Activated CD8-positive, alpha-beta memory T cell treated with anti-CD3 and anti-CD28 coated beads, Interleukin-2, amount 10 ng/mL, durations not matched to agents 7 days and 5 days (primary cell): ENCODE data around the gene PCBP2. TPM values are rescaled to one million over a fixed set of nuclear protein-coding genes. Genes with fewer than 3 reads are reported as not detected.
A peak's percentile ranks its signal among the peaks of the same experiment; 100 is the strongest.
"Not testable (repeated sequence)": the region's sequence is repeated elsewhere in the genome, so short reads cannot be mapped to it uniquely, and the experiment has no call there.

ENCODE experiments used
- ATAC-seq: fragments of 150-1000 bp; cut with Tn5 transposase; one replicate; pipeline ENCODE4 v1.10.0; 2021; ENCODE audit warnings: moderate library complexity
- CTCF ChIA-PET: fragments of 350-600 bp; sonication (Branson Sonifier 250); formaldehyde crosslinking; loops from one replicate; lab custom pipeline; 2021; ENCODE audit warnings: antibody characterized with exemption; lab: Charles Lee
- DNase-seq: peaks from one replicate; pipeline ENCODE4 v3.0.0-alpha.2; 2020
- H3K27ac Mint-ChIP-seq: one replicate; pipeline ENCODE4 v1.8.0; 2021; ENCODE audit warnings: mild to moderate bottlenecking, mixed read lengths
- H3K27me3 Mint-ChIP-seq: one replicate; pipeline ENCODE4 v1.8.0; 2021; ENCODE audit warnings: mixed read lengths
- H3K36me3 Mint-ChIP-seq: one replicate; pipeline ENCODE4 v1.8.0; 2021; ENCODE audit warnings: mild to moderate bottlenecking, mixed read lengths
- H3K4me1 Mint-ChIP-seq: one replicate; pipeline ENCODE4 v1.8.0; 2021; ENCODE audit warnings: mixed read lengths
- H3K4me3 Mint-ChIP-seq: one replicate; pipeline ENCODE4 v1.8.0; 2021; ENCODE audit warnings: mild to moderate bottlenecking, moderate library complexity, mixed read lengths
- H3K9me3 Mint-ChIP-seq: one replicate; pipeline ENCODE4 v1.8.0; 2022; ENCODE audit warnings: low read depth, mixed read lengths
- total RNA-seq, 2 experiments: library from RNA; stranded (reverse); gene quantifications; one replicate each; pipeline ENCODE4 v1.2.3, GENCODE V29; 2021

Gene PCBP2
- total RNA-seq, 2 experiments from 2014 or later: 721 to 867 TPM

DNA sequence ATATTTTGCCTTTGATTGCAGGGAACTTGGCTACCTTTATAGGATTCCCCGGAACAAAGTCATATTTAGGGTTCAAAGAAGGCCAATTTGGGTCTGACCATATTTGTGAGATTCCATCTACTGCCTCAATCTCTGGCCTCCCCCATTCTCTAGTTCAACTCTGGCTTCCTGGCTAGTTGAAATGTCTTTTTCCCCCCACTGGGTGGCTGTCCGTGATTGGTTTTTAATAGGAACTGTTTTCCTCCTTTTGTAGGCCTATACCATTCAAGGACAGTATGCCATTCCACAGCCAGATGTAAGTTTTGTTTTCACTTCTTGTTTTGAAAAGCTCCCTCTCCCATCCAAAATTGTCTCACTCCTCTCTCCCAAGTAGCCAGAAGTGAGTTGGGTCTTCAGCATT is 13.8 kb downstream of the PCBP2 start:
- H3K4me3 Mint-ChIP-seq: no peak overlapping the region
- peaks cover 33% of the 10 kb centered on the region for H3K4me1 Mint-ChIP-seq
- ATAC-seq: no peak
- no peak for DNase-seq
- CTCF ChIA-PET: no interaction called here
- H3K9me3 Mint-ChIP-seq: no peaks in the 10 kb centered on the region
- peaks cover 79% of the 10 kb centered on the region for H3K36me3 Mint-ChIP-seq
- no peaks in the 10 kb centered on the region for H3K27me3 Mint-ChIP-seq
- no peak overlapping the region for H3K27ac Mint-ChIP-seq

DNA sequence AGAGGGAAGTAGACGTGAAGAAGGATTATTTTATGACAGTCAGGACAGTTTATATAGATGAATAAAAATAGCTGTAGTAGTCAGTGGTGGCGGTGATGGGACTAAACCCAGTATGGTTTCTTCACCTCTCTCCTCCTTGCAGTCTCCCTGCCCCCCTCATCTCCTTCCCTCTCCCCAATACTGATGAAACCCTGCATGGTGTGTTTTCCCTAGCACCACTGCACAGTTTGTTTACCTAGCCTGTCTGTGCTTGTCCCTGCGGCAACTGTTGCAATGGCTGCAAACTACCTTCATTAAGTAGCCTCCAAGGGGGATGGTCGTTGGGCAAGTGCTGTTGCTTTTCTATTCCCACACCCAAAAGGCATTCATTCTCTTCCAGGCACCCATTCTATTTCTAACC is 14.7 kb downstream of the PCBP2 start:
- CTCF ChIA-PET: interaction anchor here (0.6 kb wide), 1 partner anchor 272 kb away, joined by 3 read pairs; no protein-coding TSS in a partner anchor

DNA sequence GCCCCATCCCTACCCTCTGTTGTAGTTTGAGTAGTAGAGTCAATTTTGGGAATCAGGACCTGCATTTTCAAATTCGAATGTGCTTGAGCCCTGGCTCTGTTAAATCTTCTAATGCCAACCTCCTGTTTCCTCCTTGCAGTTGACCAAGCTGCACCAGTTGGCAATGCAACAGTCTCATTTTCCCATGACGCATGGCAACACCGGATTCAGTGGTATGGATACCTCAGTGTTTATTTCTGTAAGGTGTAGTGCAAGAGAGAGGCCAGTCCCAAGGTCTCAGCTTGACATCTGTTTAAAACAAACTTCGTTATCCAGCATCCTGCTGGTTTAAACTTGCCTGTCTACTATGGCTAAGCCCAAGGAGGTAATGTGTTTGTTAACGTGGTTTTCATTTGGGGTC is 15.2 kb downstream of the PCBP2 start:
- H3K4me3 Mint-ChIP-seq: no peak overlapping the region
- peaks cover 79% of the 10 kb centered on the region for H3K36me3 Mint-ChIP-seq
- no peaks in the 10 kb centered on the region for H3K27me3 Mint-ChIP-seq
- CTCF ChIA-PET: no interaction called here
- DNase-seq (no peak), ATAC-seq (no peak)
- H3K27ac Mint-ChIP-seq: no peak overlapping the region
- H3K9me3 Mint-ChIP-seq: no peaks in the 10 kb centered on the region
- peaks cover 36% of the 10 kb centered on the region for H3K4me1 Mint-ChIP-seq

More for the DNA sequence above, 14.7 kb downstream of the PCBP2 start:
- ATAC-seq (no peak), DNase-seq (no peak)
- Mint-ChIP-seq H3K4me3 (no peak overlapping the region), H3K27me3 (no peaks in the 10 kb centered on the region), H3K9me3 (no peaks in the 10 kb centered on the region), H3K4me1 (peaks cover 31% of the 10 kb centered on the region), H3K36me3 (peaks cover 78% of the 10 kb centered on the region), H3K27ac (no peak overlapping the region)

DNA sequence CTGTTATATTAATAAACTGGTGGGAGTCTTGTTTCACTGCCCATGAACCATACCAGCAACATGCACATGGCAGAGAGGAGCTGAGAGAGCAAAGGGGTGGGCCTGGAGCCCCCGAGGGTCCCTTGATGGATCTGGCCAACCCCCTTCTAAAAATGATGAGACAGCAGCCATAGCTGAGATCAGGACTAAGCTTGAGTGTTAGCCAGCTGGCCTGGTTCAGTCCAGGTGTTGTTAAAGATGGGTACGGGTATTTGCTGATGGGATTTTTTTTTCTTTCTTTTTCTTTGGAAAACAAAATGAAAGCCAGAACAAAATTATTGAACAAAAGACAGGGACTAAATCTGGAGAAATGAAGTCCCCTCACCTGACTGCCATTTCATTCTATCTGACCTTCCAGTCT is 16.0 kb downstream of the PCBP2 start:
- peaks cover 77% of the 10 kb centered on the region for H3K36me3 Mint-ChIP-seq
- ATAC-seq: no peak
- no peak overlapping the region for H3K27ac Mint-ChIP-seq
- H3K4me1 Mint-ChIP-seq: peaks cover 38% of the 10 kb centered on the region
- CTCF ChIA-PET: interaction anchor here (1.4 kb wide), 1 partner anchor 41 kb away, joined by 3 read pairs; no protein-coding TSS in a partner anchor
- no peaks in the 10 kb centered on the region for H3K9me3 Mint-ChIP-seq
- no peak for DNase-seq
- H3K4me3 Mint-ChIP-seq: no peak overlapping the region
- no peaks in the 10 kb centered on the region for H3K27me3 Mint-ChIP-seq

DNA sequence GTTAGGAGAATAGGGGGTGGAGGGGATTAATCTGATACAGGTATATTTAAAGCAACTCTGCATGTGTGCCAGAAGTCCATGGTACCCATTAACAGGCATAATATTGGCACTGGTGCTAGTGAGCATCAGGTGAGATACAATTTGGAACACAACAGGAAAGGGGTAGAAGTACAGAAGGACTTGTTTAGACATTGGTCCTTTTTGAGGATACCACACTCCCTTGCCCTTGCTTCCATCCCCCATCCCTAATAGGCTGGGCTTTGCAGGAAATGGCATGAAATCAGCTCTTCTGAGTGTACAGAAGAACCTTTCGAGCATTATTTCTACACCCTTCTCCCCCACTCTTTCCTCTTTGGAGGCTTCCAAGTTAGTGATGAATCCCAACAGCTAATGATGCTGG is 16.4 kb downstream of the PCBP2 start:
- Mint-ChIP-seq H3K27ac (peak overlapping the region; percentile 43), H3K36me3 (peaks cover 73% of the 10 kb centered on the region), H3K4me1 (peaks cover 38% of the 10 kb centered on the region), H3K9me3 (no peaks in the 10 kb centered on the region), H3K27me3 (no peaks in the 10 kb centered on the region), H3K4me3 (no peak overlapping the region)
- ATAC-seq: no peak
- CTCF ChIA-PET: interaction anchor here (1.2 to 1.4 kb wide), 2 partner anchors 10 to 40 kb away, joined by 3 to 4 read pairs; no protein-coding TSS in a partner anchor
- no peak for DNase-seq

DNA sequence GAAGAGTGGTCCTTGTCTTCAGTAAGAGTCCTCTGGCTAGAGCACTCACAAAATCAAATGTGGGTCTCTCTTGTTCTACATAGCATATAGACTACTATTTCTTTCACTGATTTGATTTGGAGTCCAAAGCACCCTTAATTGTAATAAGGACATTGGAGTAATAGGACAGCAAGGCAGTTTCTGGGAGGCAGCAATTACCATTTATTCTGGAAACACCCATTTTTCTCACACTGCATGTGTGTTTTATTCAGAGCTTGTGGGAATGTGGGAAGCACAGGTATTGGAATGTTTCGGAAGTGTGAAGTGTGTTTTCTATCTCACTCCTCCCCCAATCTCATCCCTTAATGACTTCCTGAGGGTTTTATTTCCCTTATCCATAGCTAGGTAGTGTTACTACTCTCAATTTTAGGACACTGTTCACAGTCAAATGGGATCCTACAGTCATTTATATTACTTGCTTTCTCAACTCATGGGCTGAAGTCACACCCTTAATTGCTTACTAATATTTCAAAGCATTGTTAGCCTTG is 20.2 kb downstream of the PCBP2 start:
- no peak for ATAC-seq
- H3K27ac Mint-ChIP-seq: no peak overlapping the region
- peaks cover 47% of the 10 kb centered on the region for H3K4me1 Mint-ChIP-seq

DNA sequence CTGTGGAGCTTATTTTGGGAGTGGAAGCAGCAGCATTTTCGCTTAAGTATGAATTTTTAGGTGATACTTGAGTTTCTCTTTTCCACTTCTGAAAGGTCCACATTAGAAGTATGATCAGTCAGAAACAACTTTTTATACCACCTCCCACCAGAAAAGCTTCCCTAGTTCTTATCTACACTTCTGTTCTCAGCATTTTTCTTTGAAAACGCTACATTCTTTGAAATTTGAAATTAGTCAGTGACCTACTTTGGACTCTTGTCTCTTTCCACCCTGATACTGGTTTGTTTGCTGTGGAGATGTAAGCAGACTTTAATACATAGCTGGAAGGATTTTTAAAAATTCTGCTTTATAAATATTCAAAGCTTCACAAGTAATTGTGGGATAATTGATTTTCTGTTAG is 22.2 kb downstream of the PCBP2 start:
- Mint-ChIP-seq H3K36me3 (peaks cover 68% of the 10 kb centered on the region), H3K9me3 (no peaks in the 10 kb centered on the region), H3K27ac (peak overlapping the region; percentile 69), H3K27me3 (no peaks in the 10 kb centered on the region), H3K4me1 (peaks cover 46% of the 10 kb centered on the region), H3K4me3 (no peak overlapping the region)
- DNase-seq: no peak
- ATAC-seq: no peak
- CTCF ChIA-PET: interaction anchor here (1.5 to 2.0 kb wide), 5 partner anchors 8 to 35 kb away, joined by 3 to 7 read pairs (median 5); no protein-coding TSS in a partner anchor

More for the DNA sequence above, 20.2 kb downstream of the PCBP2 start:
- Mint-ChIP-seq H3K27me3 (no peaks in the 10 kb centered on the region), H3K4me3 (no peak overlapping the region), H3K9me3 (no peaks in the 10 kb centered on the region), H3K36me3 (peaks cover 73% of the 10 kb centered on the region)
- DNase-seq: no peak
- CTCF ChIA-PET: interaction anchor here (1.1 to 1.7 kb wide), 4 partner anchors 10 to 147 kb away, joined by 3 to 6 read pairs (median 4); no protein-coding TSS in a partner anchor

DNA sequence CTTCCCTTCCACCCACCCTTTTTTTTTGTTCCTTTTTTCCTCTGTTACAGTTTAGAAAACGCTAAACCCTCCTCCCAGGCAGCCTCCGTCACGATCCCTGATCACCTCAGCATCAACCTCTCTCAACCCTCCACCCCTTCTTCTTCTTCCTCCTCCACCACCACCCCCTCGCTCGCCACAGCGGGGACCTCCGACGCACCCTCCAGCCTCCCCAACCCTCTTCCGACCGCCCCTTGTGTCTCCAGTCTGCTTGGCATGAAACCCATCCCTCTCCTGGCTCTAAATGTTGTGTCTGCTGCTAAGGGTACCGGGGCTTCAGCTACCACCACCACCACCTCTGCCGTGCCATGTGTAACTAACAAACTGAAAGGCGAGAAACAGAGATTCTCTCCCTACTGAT is 22.9 kb downstream of the PCBP2 start:
- ATAC-seq: peak; percentile 27
- Mint-ChIP-seq H3K4me1 (peaks cover 46% of the 10 kb centered on the region), H3K4me3 (peak overlapping the region; percentile 29), H3K9me3 (no peaks in the 10 kb centered on the region), H3K27me3 (no peaks in the 10 kb centered on the region), H3K36me3 (peaks cover 72% of the 10 kb centered on the region), H3K27ac (peak overlapping the region; percentile 76)
- CTCF ChIA-PET: interaction anchor here (1.0 to 4.6 kb wide), 7 partner anchors 20 to 341 kb away, joined by 3 to 20 read pairs (median 5); no protein-coding TSS in a partner anchor
- no peak for DNase-seq

DNA sequence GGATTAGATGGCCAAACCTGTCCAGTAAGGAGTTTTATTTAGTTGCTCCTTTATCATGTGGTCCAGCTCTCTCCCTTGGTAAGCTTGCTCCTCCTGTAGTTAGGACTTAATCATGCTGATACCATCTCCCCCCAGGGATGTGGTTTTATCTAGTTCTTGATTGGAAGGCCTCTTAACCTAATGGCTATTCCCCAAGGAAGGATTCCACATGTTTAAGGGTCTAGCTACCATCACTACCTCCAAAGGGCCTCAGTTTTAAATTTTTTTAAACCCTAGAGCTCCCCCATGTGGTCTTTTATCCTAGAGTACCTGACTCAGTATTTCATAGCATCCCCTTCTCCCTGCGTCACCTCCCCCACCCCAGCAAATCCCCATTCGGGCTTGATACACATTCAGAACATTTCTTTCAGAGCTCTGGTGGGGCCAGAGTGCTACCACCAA is 24.9 kb downstream of the PCBP2 start:
- peaks cover 67% of the 10 kb centered on the region for H3K36me3 Mint-ChIP-seq
- no peaks in the 10 kb centered on the region for H3K27me3 Mint-ChIP-seq
- CTCF ChIA-PET: interaction anchor here (0.6 to 4.6 kb wide), 13 partner anchors 9 to 155 kb away, joined by 3 to 20 read pairs (median 5); partner anchors contain the start of genes AAAS and MAP3K12
- no peak overlapping the region for H3K4me3 Mint-ChIP-seq
- ATAC-seq (no peak), DNase-seq (no peak)
- no peaks in the 10 kb centered on the region for H3K9me3 Mint-ChIP-seq
- peaks cover 40% of the 10 kb centered on the region for H3K4me1 Mint-ChIP-seq
- H3K27ac Mint-ChIP-seq: no peak overlapping the region

DNA sequence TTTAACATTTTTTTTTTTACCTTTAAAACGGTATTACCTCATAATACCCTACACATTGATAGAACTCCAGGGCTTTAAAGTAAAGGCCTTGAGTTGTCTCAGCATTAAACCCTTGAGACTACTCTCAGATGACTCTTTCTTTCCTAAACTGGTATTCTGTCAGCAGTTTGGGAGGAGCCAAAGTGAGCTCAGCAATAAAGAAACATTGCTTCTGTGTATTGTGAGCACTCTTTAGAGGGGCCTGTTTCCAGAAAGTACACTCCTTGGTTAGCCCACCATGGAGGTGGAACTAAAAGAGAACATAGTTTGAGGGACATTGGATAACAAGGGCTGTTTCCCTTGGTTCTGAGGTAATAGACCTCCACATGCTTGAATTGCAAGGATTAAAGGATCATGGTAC is 27.0 kb downstream of the PCBP2 start:
- Mint-ChIP-seq H3K4me3 (no peak overlapping the region), H3K9me3 (no peaks in the 10 kb centered on the region), H3K36me3 (peaks cover 67% of the 10 kb centered on the region), H3K27ac (no peak overlapping the region), H3K27me3 (no peaks in the 10 kb centered on the region), H3K4me1 (peaks cover 22% of the 10 kb centered on the region)
- CTCF ChIA-PET: interaction anchor here (0.9 to 4.6 kb wide), 4 partner anchors 10 to 197 kb away, joined by 3 to 20 read pairs (median 4); partner anchors contain the start of genes ATP5MC2 and TARBP2
- ATAC-seq (no peak), DNase-seq (no peak)

DNA sequence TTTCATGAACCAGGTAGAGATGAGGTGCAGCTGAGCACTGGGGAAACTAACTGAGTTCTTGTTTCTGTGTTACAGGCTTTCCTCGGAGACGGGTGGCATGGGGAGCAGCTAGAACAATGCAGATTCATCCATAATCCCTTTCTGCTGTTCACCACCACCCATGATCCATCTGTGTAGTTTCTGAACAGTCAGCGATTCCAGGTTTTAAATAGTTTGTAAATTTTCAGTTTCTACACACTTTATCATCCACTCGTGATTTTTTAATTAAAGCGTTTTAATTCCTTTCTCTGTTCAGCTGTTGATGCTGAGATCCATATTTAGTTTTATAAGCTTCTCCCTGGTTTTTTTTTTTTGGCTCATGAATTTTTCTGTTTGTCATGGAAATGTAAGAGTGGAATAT is 27.4 kb downstream of the PCBP2 start:
- no peaks in the 10 kb centered on the region for H3K9me3 Mint-ChIP-seq
- DNase-seq: no peak
- H3K36me3 Mint-ChIP-seq: peaks cover 65% of the 10 kb centered on the region
- CTCF ChIA-PET: interaction anchor here (0.9 to 4.6 kb wide), 3 partner anchors 22 to 196 kb away, joined by 3 to 20 read pairs (median 5); partner anchors contain the start of genes ATP5MC2 and TARBP2
- no peak overlapping the region for H3K27ac Mint-ChIP-seq
- no peak overlapping the region for H3K4me3 Mint-ChIP-seq
- peaks cover 18% of the 10 kb centered on the region for H3K4me1 Mint-ChIP-seq
- H3K27me3 Mint-ChIP-seq: no peaks in the 10 kb centered on the region
- no peak for ATAC-seq

DNA sequence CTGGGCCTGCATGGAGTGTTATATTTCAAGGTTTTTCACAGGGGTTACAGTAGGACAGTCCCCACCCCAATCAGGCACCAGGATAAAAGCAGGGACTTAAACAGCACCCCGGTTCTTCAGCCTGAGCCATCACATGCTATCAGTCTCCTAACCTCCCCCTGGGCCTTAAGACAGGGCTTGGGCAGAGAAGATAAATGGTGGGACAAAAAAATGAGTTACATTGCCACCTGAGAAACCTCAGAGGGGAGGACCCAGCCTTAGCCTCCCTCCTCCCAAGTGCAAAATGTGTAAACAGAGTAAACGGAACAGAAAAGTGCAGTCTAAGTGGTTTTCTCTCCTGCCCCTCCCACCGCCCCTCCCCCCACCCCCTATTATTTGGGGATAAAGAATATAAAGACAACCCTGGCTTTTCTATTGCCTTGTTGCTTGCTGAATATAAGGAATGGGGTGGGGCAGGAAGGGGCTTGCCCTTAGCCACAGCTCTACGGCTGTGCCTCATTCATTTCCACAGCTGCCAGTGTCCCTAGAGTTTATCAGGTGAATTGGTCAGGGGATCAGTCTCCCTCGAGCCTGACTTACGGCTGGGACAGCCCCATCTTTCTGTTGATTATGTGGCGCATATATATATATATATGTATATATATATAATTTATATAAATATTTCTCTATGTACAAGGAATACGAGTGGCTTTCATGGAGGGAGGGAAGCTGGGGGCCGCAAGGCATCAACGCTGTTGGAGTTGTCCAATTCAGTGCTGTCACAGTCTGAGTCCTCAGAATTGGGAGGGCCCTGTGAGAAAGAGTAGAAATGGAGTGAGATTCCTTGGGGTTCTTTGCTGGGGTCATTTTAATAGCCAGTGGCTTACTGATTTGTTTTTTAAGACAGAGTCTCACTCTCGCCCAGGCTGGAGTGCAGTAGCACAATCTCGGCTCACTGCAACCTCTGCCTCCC is 28.9 kb downstream of the PCBP2 start:
- no peak for ATAC-seq
- no peaks in the 10 kb centered on the region for H3K9me3 Mint-ChIP-seq
- H3K36me3 Mint-ChIP-seq: peaks cover 59% of the 10 kb centered on the region
- DNase-seq: no peak
- H3K27me3 Mint-ChIP-seq: no peaks in the 10 kb centered on the region
- peaks cover 8% of the 10 kb centered on the region for H3K4me1 Mint-ChIP-seq
- H3K4me3 Mint-ChIP-seq: no peak overlapping the region
- H3K27ac Mint-ChIP-seq: no peak overlapping the region
- CTCF ChIA-PET: interaction anchor here (0.6 to 2.2 kb wide), 4 partner anchors 8 to 28 kb away, joined by 3 to 9 read pairs (median 6); no protein-coding TSS in a partner anchor

DNA sequence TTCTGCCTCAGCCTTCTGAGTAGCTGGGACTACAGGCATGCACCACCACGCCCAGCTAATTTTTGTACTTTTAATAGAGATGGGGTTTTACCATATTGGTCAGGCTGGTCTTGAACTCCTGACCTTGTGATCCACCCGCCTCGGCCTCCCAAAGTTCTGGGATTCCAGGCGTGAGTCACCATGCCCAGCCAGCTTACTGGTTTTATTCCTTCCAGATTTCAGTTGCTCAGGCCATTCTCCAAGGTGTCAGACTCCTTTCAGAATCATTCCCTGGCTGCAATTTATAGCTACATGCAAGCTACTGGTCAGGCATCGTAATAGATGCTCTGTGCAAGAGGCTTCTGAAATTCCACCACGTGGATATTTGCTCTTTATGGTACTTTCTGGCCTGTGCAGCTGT is 29.6 kb downstream of the PCBP2 start:
- H3K27ac Mint-ChIP-seq, H3K27me3 Mint-ChIP-seq, ATAC-seq, H3K4me3 Mint-ChIP-seq, H3K9me3 Mint-ChIP-seq, DNase-seq: not testable (repeated sequence)
- CTCF ChIA-PET: interaction anchor here (0.6 to 2.2 kb wide), 7 partner anchors 8 to 161 kb away, joined by 3 to 9 read pairs (median 5); partner anchors contain the start of gene AAAS
- Mint-ChIP-seq H3K4me1 (peaks cover 13% of the 10 kb centered on the region), H3K36me3 (peaks cover 56% of the 10 kb centered on the region)
